ENCODE results near the gene HUNK. TPM values are rescaled to one million over a fixed set of nuclear protein-coding genes. Genes with fewer than 3 reads are reported as not detected.

The HUNK gene
- total RNA-seq, 6 experiments from 2014 or later = 0.12 to 0.64 (median 0.32) TPM

DNA sequence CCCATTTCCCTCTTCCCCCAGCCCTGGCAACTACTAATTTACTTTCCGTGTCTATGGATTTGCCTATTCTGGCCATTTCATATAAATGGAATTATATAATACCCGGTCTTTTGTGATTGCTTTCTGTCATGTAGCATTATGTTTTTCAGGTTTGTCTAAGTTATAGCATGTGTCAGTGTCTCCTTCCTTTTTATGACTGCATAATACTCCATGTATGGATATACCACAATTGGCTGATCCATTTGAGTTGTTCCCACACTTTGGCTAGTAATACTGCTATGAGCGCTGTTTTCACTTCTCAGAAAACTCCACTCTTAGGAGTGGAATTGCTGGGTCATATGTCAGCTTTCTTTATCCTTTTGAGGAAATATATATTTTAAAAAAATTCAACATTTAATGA lies 53.7 kb downstream of the HUNK start:
- no peaks in the 10 kb centered on the region for H3K36me3 ChIP-seq
- TF ChIP-seq, protein P1, sequence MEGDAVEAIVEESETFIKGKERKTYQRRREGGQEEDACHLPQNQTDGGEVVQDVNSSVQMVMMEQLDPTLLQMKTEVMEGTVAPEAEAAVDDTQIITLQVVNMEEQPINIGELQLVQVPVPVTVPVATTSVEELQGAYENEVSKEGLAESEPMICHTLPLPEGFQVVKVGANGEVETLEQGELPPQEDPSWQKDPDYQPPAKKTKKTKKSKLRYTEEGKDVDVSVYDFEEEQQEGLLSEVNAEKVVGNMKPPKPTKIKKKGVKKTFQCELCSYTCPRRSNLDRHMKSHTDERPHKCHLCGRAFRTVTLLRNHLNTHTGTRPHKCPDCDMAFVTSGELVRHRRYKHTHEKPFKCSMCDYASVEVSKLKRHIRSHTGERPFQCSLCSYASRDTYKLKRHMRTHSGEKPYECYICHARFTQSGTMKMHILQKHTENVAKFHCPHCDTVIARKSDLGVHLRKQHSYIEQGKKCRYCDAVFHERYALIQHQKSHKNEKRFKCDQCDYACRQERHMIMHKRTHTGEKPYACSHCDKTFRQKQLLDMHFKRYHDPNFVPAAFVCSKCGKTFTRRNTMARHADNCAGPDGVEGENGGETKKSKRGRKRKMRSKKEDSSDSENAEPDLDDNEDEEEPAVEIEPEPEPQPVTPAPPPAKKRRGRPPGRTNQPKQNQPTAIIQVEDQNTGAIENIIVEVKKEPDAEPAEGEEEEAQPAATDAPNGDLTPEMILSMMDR (IDR thresholded peaks at IDR 0.05) = no peak
- no peak for TF ChIP-seq POLR2A (IDR thresholded peaks at IDR 0.05)
- H3K4me1 ChIP-seq = no peaks in the 10 kb centered on the region
- H3K9me3 ChIP-seq = no peaks in the 10 kb centered on the region
- no peak overlapping the region for H3K27ac ChIP-seq
- no peaks in the 10 kb centered on the region for H3K27me3 ChIP-seq
- no peak for ATAC-seq
- no peak for DNase-seq
- intact Hi-C loops (cut with DNase I) = no loop called here
- WGBS (ENCODE audit: insufficient coverage, low coverage, low lambda C conversion rate, missing lambda C conversion rate) = 100% methylated on average over 3 of the region's 3 CpGs
- no peak overlapping the region for H3K4me3 ChIP-seq

DNA sequence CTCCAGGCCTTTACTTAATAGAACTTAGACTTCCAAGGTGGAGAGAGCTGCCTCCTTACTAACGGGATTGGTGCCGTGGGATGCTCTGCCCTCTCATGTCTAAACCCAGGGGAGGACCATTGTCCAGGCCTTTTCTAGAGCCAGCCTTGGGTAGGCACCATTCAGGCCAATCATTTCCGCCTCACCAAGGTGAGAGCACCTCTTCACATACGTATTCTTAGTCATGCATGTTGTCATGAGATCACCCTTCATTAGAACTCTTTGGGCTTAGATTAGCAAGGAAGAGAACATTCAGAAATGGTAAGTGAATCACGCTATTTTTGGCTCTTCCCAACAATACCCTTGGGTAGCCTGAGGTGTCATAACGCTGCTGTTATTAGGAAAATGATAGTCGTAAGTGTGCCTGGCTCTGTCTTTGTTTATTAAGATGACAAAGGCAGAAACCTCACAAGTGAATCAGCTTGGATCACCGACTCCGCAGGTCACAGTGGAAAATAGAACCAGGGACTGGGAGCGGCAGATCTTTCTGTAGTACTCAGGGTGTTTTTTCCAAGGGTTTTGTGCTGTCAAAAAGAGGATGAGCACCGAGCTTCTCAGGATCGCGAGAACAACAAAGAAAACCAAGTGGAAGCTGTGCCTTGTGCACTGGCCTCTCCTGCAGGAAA lies 55.0 kb downstream of the HUNK start:
- DNase-seq = no peak

DNA sequence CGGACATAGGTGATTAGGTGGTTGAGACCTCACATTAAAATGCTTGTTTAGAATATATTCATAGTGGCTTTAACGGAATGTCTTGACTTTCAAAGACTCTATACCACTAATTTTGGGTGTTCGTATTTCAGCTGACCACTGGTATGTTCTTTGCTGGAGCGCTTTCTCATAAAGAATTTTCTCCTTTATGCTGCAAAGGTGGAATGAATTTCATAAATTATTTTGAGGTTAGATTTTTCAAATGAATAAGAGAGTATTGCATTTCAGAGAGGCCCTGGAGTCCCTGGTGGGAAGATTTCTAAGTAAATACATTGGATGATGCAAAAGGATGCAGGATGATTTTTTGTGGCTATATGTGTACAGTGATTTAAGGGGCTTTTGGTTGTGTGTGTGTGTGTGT lies 55.8 kb downstream of the HUNK start:
- H3K9me3 ChIP-seq = no peaks in the 10 kb centered on the region
- no peak for TF ChIP-seq POLR2A (IDR thresholded peaks at IDR 0.05)
- TF ChIP-seq, protein P1 (IDR thresholded peaks at IDR 0.05) = no peak
- H3K27me3 ChIP-seq = no peaks in the 10 kb centered on the region
- ATAC-seq = no peak
- H3K36me3 ChIP-seq = no peaks in the 10 kb centered on the region
- no peak overlapping the region for H3K4me3 ChIP-seq
- no peaks in the 10 kb centered on the region for H3K4me1 ChIP-seq
- no peak overlapping the region for H3K27ac ChIP-seq
- 86% methylated on average over 4 of the region's 4 CpGs for WGBS (ENCODE audit: insufficient coverage, low coverage, low lambda C conversion rate, missing lambda C conversion rate)
- no peak for DNase-seq
- intact Hi-C loops (cut with DNase I) = no loop called here

More for the DNA sequence above, 55.0 kb downstream of the HUNK start:
- 75% methylated on average over 11 of the region's 13 CpGs for WGBS (ENCODE audit: insufficient coverage, low coverage, low lambda C conversion rate, missing lambda C conversion rate)
- ATAC-seq = no peak
- H3K36me3 ChIP-seq = no peaks in the 10 kb centered on the region
- TF ChIP-seq, protein P1 (IDR thresholded peaks at IDR 0.05) = no peak
- no peak for TF ChIP-seq POLR2A (IDR thresholded peaks at IDR 0.05)
- H3K27ac ChIP-seq = no peak overlapping the region
- H3K27me3 ChIP-seq = no peaks in the 10 kb centered on the region
- no peaks in the 10 kb centered on the region for H3K4me1 ChIP-seq
- no peaks in the 10 kb centered on the region for H3K9me3 ChIP-seq
- H3K4me3 ChIP-seq = no peak overlapping the region
- intact Hi-C loops (cut with DNase I) = no loop called here

DNA sequence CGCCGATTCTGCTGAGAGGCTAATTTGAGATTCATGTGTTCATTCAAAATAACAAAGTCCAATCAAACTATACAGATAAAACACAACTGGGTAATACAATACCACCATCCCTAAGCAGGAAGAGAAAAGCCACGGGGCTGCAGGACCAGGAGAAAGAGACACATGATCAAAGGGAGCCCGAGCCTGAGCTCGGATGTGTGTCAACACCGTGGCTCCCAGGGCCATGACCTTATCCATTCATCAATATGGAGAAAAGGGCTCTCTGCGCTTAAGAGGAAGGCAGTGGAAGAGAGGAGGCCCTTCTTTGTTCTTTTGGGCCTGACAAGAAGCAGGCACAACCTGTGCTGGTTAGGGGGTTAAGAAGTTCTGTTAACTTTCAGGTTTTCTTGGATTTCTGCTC lies 56.7 kb downstream of the HUNK start:
- H3K27ac ChIP-seq = no peak overlapping the region
- intact Hi-C loops (cut with DNase I) = no loop called here
- WGBS (ENCODE audit: insufficient coverage, low coverage, low lambda C conversion rate, missing lambda C conversion rate) = 30% methylated on average over 7 of the region's 7 CpGs
- DNase-seq = no peak
- no peak for ATAC-seq
- H3K9me3 ChIP-seq = no peaks in the 10 kb centered on the region
- no peaks in the 10 kb centered on the region for H3K36me3 ChIP-seq
- no peak overlapping the region for H3K4me3 ChIP-seq
- TF ChIP-seq, protein P1 (IDR thresholded peaks at IDR 0.05) = no peak
- TF ChIP-seq POLR2A (IDR thresholded peaks at IDR 0.05) = no peak
- no peaks in the 10 kb centered on the region for H3K27me3 ChIP-seq
- H3K4me1 ChIP-seq = no peaks in the 10 kb centered on the region

All from right lobe of liver (tissue), 6 donors.